22Rv1 (cell line): ENCODE results near the gene STOML1.
A peak's percentile ranks its signal among the peaks of the same experiment; 100 is the strongest.

Experiments
- H3K27ac ChIP-seq: fragments of 450-650 bp; 2 replicates; pipeline ENCODE4 v1.5.1; 2017
- CTCF ChIP-seq: fragments of 450-650 bp; IDR thresholded peaks from 2 replicates; pipeline ENCODE4 v1.5.1; 2017; ENCODE audit warnings: mild to moderate bottlenecking
- ZFX ChIP-seq: fragments of 450-650 bp; IDR thresholded peaks from 2 replicates; pipeline ENCODE4 v1.6.1; 2017; ENCODE audit warnings: antibody characterized with exemption, borderline replicate concordance

Gene STOML1

GRCh38 chr15:74036271-74037170 lies 44.4 kb upstream of the STOML1 start:
- H3K27ac ChIP-seq, result no peak overlapping the region
- peak; percentile 70 for TF ChIP-seq CTCF
- no peak for TF ChIP-seq ZFX

- H3K27ac ChIP-seq, result no peak overlapping the region
- no peak for TF ChIP-seq ZFX
- TF ChIP-seq CTCF, result no peak
Observed at GRCh38 chr15:74035121-74036017, 43.3 kb upstream of the STOML1 start.

- no peak overlapping the region for H3K27ac ChIP-seq
- TF ChIP-seq ZFX, result no peak
- TF ChIP-seq CTCF, result no peak
Observed at GRCh38 chr15:74034206-74034755, 42.2 kb upstream of the STOML1 start.

GRCh38 chr15:74032606-74033561 lies 40.8 kb upstream of the STOML1 start:
- H3K27ac ChIP-seq, result no peak overlapping the region
- TF ChIP-seq CTCF (no peak), ZFX (no peak)

- no peak overlapping the region for H3K27ac ChIP-seq
- TF ChIP-seq ZFX, result no peak
- no peak for TF ChIP-seq CTCF
Observed at GRCh38 chr15:74032046-74032445, 40.0 kb upstream of the STOML1 start.

- no peak for TF ChIP-seq ZFX
- TF ChIP-seq CTCF, result no peak
- H3K27ac ChIP-seq, result no peak overlapping the region
Observed at GRCh38 chr15:74028646-74029045, 36.6 kb upstream of the STOML1 start.
